Activated B cell treated with CpG ODN at 0.5 μM for 24 hours (primary cell): ENCODE results near the gene ZNF385A. TPM values are rescaled to one million over a fixed set of nuclear protein-coding genes. Genes with fewer than 3 reads are reported as not detected.

Source experiments
- ATAC-seq: fragments of 200-7000 bp; cut with Tn5 transposase; one replicate; pipeline ENCODE4 v1.10.0; 2021; ENCODE audit warnings: low read depth, mild to moderate bottlenecking, moderate library complexity
- CTCF ChIA-PET: fragments of 350-600 bp; sonication (Branson Sonifier 250); formaldehyde crosslinking; loops from one replicate; lab custom pipeline; 2021; ENCODE audit warnings: antibody characterized with exemption; lab: Charles Lee
- POLR2A ChIA-PET: fragments of 350-600 bp; sonication (Branson Sonifier 250); formaldehyde crosslinking; loops from one replicate; lab custom pipeline; 2021; ENCODE audit warnings: antibody characterized with exemption; lab: Charles Lee
- DNase-seq: peaks from one replicate; pipeline ENCODE4 v3.0.0; 2022
- H3K27ac Mint-ChIP-seq: one replicate; pipeline ENCODE4 v1.8.0; 2020; ENCODE audit warnings: mixed read lengths
- H3K27me3 Mint-ChIP-seq: one replicate; pipeline ENCODE4 v1.8.0; 2021; ENCODE audit warnings: mixed read lengths
- H3K36me3 Mint-ChIP-seq: one replicate; pipeline ENCODE4 v1.8.0; 2021; ENCODE audit warnings: low read depth, mixed read lengths
- H3K4me1 Mint-ChIP-seq: one replicate; pipeline ENCODE4 v1.8.0; 2021; ENCODE audit warnings: mixed read lengths
- H3K4me3 Mint-ChIP-seq: one replicate; pipeline ENCODE4 v1.8.0; 2020; ENCODE audit warnings: mild to moderate bottlenecking, mixed read lengths
- H3K9me3 Mint-ChIP-seq: one replicate; pipeline ENCODE4 v1.8.0; 2020; ENCODE audit warnings: mixed read lengths
- intact Hi-C: fragments of 100-400 bp; cut with micrococcal nuclease; formaldehyde crosslinking; loops from one replicate; pipeline ENCODE4 v1.15.1; 2024
- total RNA-seq: library from RNA; stranded (reverse); gene quantifications from 2 replicates; pipeline ENCODE4 v1.2.3, GENCODE V29; 2022
- TF ChIP-seq, protein P1 (sequence below): fragments of 200-600 bp; IDR thresholded peaks from one replicate; pipeline ENCODE4 v1.8.0; 2022; ENCODE audit warnings: antibody characterized with exemption, mild to moderate bottlenecking

Gene ZNF385A
- total RNA-seq, 1 donor from 2014 or later = 5.0 TPM

DNA sequence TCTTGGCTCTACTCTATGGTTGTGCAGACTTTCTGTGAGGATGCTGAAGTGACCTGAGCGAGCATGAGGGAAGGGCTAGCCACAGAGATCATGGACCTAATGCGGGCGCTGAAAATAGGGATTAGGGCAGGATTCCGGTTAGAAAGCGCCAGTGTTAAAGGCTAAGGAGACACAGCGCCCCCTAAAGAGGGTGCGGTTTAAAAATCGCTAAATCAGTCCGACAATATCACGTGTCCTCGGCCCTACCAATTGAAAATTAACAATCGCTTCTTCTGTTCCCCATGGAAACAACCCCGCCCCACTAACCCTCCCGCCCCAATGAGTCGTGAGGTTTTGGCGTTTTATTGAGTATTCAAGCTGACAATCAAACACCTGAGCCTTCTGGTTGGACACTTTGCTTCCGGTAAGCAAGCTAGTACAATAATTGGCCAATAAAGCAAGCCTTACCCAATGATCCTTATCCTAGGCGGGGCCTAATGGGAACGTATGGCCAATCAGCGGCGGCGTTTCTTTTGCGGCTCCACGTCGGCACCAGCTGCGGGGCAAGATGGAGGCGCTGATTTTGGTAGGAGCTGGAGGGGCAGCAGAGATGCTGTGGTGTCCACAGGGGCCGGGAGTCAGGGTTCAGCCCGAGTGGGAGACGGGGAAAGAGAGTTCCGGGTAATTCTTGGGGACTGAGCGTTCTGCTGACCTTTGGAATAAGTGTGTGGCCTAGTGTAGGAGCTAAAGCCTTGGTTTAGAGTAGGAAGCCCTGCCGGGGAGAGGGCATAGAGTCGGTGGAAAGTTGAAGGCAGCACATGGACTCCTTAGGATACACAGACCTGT lies 59.7 kb downstream of the ZNF385A start, which contains the start of gene COPZ1:
Gene COPZ1 (plus strand): TSS at position 515 of the 825 bp plus-strand sequence. CDS start 33 bp downstream, at position 548.
- ChIA-PET CTCF (interaction anchor here (0.6 to 2.4 kb wide), 23 partner anchors 10 to 115 kb away, joined by 3 to 24 read pairs (median 4); partner anchors contain the start of genes CBX5 and HNRNPA1), POLR2A (interaction anchor here (0.6 to 3.4 kb wide), 21 partner anchors 11 to 1657 kb away, joined by 3 to 50 read pairs (median 6); partner anchors contain the start of genes CBX5 and HNRNPA1)
- Mint-ChIP-seq H3K9me3 (no peaks in the 10 kb centered on the region), H3K36me3 (peaks cover 17% of the 10 kb centered on the region), H3K4me1 (peaks cover 31% of the 10 kb centered on the region), H3K27ac (peak within 1 kb of the TSS; percentile 97), H3K27me3 (no peaks in the 10 kb centered on the region), H3K4me3 (peak within 1 kb of the TSS; percentile 97)
- TF ChIP-seq, protein P1, sequence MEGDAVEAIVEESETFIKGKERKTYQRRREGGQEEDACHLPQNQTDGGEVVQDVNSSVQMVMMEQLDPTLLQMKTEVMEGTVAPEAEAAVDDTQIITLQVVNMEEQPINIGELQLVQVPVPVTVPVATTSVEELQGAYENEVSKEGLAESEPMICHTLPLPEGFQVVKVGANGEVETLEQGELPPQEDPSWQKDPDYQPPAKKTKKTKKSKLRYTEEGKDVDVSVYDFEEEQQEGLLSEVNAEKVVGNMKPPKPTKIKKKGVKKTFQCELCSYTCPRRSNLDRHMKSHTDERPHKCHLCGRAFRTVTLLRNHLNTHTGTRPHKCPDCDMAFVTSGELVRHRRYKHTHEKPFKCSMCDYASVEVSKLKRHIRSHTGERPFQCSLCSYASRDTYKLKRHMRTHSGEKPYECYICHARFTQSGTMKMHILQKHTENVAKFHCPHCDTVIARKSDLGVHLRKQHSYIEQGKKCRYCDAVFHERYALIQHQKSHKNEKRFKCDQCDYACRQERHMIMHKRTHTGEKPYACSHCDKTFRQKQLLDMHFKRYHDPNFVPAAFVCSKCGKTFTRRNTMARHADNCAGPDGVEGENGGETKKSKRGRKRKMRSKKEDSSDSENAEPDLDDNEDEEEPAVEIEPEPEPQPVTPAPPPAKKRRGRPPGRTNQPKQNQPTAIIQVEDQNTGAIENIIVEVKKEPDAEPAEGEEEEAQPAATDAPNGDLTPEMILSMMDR = no peak
- peak; percentile 95 for ATAC-seq
- DNase-seq = peak; percentile 77
- intact Hi-C loops = loop anchor here (1.0 to 2.0 kb wide), 9 partner anchors 11 to 111 kb away; partner anchors contain the start of genes CBX5 and HNRNPA1

DNA sequence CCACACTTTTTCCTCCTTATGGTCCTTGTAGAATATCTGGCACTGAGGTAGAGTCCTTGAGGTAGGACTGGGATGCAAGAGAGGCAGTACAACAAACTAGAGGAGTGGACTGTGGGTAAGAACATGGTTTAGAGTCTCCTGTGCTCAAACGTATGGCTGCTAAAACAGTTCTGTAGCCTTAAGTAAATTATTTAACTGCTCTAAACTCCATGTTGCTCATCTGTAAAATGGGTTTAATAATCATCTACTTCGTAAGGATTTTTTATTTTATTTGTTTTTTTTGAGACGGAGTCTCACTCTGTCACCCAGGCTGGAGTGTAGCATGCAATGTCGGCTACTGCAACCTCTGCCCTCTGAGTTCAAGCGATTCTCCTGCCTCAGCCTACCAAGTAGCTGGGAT lies 63.2 kb downstream of the ZNF385A start:
- H3K4me1 Mint-ChIP-seq = peaks cover 17% of the 10 kb centered on the region
- CTCF ChIA-PET = interaction anchor here (0.9 to 1.0 kb wide), 2 partner anchors 27 to 40 kb away, joined by 3 to 4 read pairs; no protein-coding TSS in a partner anchor
- no peak overlapping the region for H3K27ac Mint-ChIP-seq
- no peaks in the 10 kb centered on the region for H3K27me3 Mint-ChIP-seq
- intact Hi-C loops = no loop called here
- TF ChIP-seq, protein P1 = no peak
- POLR2A ChIA-PET = interaction anchor here (0.6 to 1.9 kb wide), 3 partner anchors 41 to 53 kb away, joined by 3 to 7 read pairs (median 4); partner anchors contain the start of genes CBX5 and HNRNPA1
- no peaks in the 10 kb centered on the region for H3K9me3 Mint-ChIP-seq
- no peak for DNase-seq
- no peak for ATAC-seq
- peaks cover 7% of the 10 kb centered on the region for H3K36me3 Mint-ChIP-seq
- H3K4me3 Mint-ChIP-seq = no peak overlapping the region

Other genes starting within 250 kb of the ZNF385A start
- 31.2 and 38.6 TPM in 2 replicates for gene SMUG1, start 195.7 kb downstream of the ZNF385A start, total RNA-seq
- 77.3 TPM in 2 replicates for gene CBX5, start 104.6 kb downstream of the ZNF385A start, total RNA-seq
- 1,995 and 2,126 TPM in 2 replicates for gene HNRNPA1, start 104.0 kb downstream of the ZNF385A start, total RNA-seq
- gene NFE2, start 83.7 kb downstream of the ZNF385A start, total RNA-seq = not detected in 2 replicates
- gene COPZ1, start 59.6 kb downstream of the ZNF385A start, total RNA-seq = 120 and 124 TPM in 2 replicates
- not detected in 2 replicates for gene GPR84, start 20.2 kb downstream of the ZNF385A start, total RNA-seq
- 1.0 and 1.3 TPM in 2 replicates for gene ITGA5, start 34.5 kb upstream of the ZNF385A start, total RNA-seq
- 7.1 and 9.8 TPM in 2 replicates for gene GTSF1, start 88.9 kb upstream of the ZNF385A start, total RNA-seq
- 225 and 239 TPM in 2 replicates for gene NCKAP1L, start 113.0 kb upstream of the ZNF385A start, total RNA-seq
- gene PDE1B, start 164.9 kb upstream of the ZNF385A start, total RNA-seq = 4.7 and 6.5 TPM in 2 replicates
- not detected in 2 replicates for gene PPP1R1A, start 203.9 kb upstream of the ZNF385A start, total RNA-seq